ENCODE data around the gene VIL1. TPM values are rescaled to one million over a fixed set of nuclear protein-coding genes. Genes with fewer than 3 reads are reported as not detected.

Gene VIL1
- total and polyA plus RNA-seq, 9 of the 15 experiments (the other 6 are each of a cell fraction or from before 2014, with no cell fraction given) = 0.51 to 2.7 (median 1.2) TPM

GRCh38 chr2:218422403-218423086 is 3.6 kb downstream of the VIL1 start (continued):
- TF ChIP-seq ZFP91 (CRISPR knock-in tag; IDR thresholded peaks at IDR 0.05) = no peak
- no peak for TF ChIP-seq ZBTB40 (IDR thresholded peaks at IDR 0.05)
- TF ChIP-seq ZBTB40 (CRISPR knock-in tag; IDR thresholded peaks at IDR 0.05) = no peak
- no peak for TF ChIP-seq MEF2D (tag; conservative IDR thresholded peaks at IDR 0.05; ENCODE audit: low read depth)
- TF ChIP-seq, protein P1, sequence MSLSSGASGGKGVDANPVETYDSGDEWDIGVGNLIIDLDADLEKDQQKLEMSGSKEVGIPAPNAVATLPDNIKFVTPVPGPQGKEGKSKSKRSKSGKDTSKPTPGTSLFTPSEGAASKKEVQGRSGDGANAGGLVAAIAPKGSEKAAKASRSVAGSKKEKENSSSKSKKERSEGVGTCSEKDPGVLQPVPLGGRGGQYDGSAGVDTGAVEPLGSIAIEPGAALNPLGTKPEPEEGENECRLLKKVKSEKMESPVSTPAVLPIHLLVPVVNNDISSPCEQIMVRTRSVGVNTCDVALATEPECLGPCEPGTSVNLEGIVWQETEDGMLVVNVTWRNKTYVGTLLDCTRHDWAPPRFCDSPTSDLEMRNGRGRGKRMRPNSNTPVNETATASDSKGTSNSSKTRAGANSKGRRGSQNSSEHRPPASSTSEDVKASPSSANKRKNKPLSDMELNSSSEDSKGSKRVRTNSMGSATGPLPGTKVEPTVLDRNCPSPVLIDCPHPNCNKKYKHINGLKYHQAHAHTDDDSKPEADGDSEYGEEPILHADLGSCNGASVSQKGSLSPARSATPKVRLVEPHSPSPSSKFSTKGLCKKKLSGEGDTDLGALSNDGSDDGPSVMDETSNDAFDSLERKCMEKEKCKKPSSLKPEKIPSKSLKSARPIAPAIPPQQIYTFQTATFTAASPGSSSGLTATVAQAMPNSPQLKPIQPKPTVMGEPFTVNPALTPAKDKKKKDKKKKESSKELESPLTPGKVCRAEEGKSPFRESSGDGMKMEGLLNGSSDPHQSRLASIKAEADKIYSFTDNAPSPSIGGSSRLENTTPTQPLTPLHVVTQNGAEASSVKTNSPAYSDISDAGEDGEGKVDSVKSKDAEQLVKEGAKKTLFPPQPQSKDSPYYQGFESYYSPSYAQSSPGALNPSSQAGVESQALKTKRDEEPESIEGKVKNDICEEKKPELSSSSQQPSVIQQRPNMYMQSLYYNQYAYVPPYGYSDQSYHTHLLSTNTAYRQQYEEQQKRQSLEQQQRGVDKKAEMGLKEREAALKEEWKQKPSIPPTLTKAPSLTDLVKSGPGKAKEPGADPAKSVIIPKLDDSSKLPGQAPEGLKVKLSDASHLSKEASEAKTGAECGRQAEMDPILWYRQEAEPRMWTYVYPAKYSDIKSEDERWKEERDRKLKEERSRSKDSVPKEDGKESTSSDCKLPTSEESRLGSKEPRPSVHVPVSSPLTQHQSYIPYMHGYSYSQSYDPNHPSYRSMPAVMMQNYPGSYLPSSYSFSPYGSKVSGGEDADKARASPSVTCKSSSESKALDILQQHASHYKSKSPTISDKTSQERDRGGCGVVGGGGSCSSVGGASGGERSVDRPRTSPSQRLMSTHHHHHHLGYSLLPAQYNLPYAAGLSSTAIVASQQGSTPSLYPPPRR (CRISPR knock-in tag; IDR thresholded peaks at IDR 0.05; ENCODE audit: borderline replicate concordance) = no peak
- TF ChIP-seq EHMT2 (IDR thresholded peaks at IDR 0.05) = peak; percentile 50; the same call in 1 of the 2 replicates
- TF ChIP-seq HNRNPLL (IDR thresholded peaks at IDR 0.05; ENCODE audit: low read depth, low read length, poor library complexity, severe bottlenecking) = no peak
- TF ChIP-seq, protein P2, sequence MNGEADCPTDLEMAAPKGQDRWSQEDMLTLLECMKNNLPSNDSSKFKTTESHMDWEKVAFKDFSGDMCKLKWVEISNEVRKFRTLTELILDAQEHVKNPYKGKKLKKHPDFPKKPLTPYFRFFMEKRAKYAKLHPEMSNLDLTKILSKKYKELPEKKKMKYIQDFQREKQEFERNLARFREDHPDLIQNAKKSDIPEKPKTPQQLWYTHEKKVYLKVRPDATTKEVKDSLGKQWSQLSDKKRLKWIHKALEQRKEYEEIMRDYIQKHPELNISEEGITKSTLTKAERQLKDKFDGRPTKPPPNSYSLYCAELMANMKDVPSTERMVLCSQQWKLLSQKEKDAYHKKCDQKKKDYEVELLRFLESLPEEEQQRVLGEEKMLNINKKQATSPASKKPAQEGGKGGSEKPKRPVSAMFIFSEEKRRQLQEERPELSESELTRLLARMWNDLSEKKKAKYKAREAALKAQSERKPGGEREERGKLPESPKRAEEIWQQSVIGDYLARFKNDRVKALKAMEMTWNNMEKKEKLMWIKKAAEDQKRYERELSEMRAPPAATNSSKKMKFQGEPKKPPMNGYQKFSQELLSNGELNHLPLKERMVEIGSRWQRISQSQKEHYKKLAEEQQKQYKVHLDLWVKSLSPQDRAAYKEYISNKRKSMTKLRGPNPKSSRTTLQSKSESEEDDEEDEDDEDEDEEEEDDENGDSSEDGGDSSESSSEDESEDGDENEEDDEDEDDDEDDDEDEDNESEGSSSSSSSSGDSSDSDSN (IDR thresholded peaks at IDR 0.05; ENCODE audit: borderline replicate concordance in 1 of 2, low read depth in 2 of 2, low read length in 2 of 2) = peak; percentile 50 to 89; a peak in 3 of 4 replicates

All from K562 (cell line).